ENCODE data around the gene EIF5A. TPM values are rescaled to one million over a fixed set of nuclear protein-coding genes. Genes with fewer than 3 reads are reported as not detected.

EIF5A gene
- total RNA-seq, 4 donors from 2014 or later: 203 to 261 (median 221) TPM

DNA sequence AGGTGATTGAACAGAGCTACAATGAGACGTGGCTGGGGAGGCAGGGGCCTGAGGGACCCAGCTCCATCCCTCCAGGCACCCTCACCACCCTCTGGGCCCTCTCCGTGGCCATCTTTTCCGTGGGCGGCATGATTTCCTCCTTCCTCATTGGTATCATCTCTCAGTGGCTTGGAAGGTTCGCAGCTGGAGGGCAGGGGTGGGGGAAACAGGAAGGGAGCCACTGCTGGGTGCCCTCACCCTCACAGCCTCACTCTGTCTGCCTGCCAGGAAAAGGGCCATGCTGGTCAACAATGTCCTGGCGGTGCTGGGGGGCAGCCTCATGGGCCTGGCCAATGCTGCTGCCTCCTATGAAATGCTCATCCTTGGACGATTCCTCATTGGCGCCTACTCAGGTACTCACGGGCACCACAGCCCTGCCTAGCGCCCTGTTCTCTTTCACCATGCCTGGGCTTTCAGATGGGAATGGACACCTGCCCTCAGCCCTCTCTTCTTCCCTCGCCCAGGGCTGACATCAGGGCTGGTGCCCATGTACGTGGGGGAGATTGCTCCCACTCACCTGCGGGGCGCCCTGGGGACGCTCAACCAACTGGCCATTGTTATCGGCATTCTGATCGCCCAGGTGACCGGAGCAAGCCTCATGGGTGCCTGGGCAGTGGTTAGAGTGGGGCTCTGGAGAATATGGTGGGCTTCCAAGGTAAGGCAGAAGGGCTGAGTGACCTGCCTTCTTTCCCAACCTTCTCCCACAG, 23.8 kb upstream of the EIF5A start:
- no peak overlapping the region for H3K4me3 ChIP-seq (ENCODE audit: low read depth, poor library complexity, severe bottlenecking)
- 81 to 87% methylated on average over 18 of the region's 18 CpGs for WGBS, 2 donors
- intact Hi-C loops (cut with DNase I; ENCODE audit: low total_unique reads): no loop called here
- no peak for DNase-seq (ENCODE audit: low spot score in 2 of 2)
- TF ChIP-seq POLR2A (IDR thresholded peaks at IDR 0.05) (no peak), CTCF (IDR thresholded peaks at IDR 0.05) (no peak)

- DNase-seq (ENCODE audit: low spot score in 2 of 2): no peak
- whole genome bisulfite sequencing, 2 donors: 91 to 95% methylated on average over 9 to 16 of the region's 16 CpGs
- no peak overlapping the region for H3K4me3 ChIP-seq (ENCODE audit: low read depth, poor library complexity, severe bottlenecking)
- intact Hi-C loops (cut with DNase I; ENCODE audit: low total_unique reads): no loop called here
- TF ChIP-seq CTCF (IDR thresholded peaks at IDR 0.05) (no peak), POLR2A (IDR thresholded peaks at IDR 0.05) (no peak)
These were observed 22.5 kb upstream of the EIF5A start for GRCh38 chr17:7284911-7285310.

DNA sequence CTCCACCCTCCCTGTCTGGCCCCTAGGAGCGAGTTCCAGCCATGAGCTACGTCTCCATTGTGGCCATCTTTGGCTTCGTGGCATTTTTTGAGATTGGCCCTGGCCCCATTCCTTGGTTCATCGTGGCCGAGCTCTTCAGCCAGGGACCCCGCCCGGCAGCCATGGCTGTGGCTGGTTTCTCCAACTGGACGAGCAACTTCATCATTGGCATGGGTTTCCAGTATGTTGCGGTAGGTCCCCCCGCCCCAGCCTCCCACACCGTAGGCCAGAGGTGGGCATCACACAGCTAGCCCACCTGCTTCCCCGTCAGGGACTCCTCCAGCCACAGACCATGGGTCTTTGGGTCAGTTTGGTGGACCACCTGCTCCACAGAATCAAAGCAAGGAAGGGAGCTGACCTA, 21.7 kb upstream of the EIF5A start:
- WGBS, 2 donors: 86 to 89% methylated on average over 12 of the region's 12 CpGs
- no peak for DNase-seq (ENCODE audit: low spot score in 2 of 2)
- TF ChIP-seq CTCF (IDR thresholded peaks at IDR 0.05) (no peak), POLR2A (IDR thresholded peaks at IDR 0.05) (no peak)
- intact Hi-C loops (cut with DNase I; ENCODE audit: low total_unique reads): no loop called here
- H3K4me3 ChIP-seq (ENCODE audit: low read depth, poor library complexity, severe bottlenecking): no peak overlapping the region

DNA sequence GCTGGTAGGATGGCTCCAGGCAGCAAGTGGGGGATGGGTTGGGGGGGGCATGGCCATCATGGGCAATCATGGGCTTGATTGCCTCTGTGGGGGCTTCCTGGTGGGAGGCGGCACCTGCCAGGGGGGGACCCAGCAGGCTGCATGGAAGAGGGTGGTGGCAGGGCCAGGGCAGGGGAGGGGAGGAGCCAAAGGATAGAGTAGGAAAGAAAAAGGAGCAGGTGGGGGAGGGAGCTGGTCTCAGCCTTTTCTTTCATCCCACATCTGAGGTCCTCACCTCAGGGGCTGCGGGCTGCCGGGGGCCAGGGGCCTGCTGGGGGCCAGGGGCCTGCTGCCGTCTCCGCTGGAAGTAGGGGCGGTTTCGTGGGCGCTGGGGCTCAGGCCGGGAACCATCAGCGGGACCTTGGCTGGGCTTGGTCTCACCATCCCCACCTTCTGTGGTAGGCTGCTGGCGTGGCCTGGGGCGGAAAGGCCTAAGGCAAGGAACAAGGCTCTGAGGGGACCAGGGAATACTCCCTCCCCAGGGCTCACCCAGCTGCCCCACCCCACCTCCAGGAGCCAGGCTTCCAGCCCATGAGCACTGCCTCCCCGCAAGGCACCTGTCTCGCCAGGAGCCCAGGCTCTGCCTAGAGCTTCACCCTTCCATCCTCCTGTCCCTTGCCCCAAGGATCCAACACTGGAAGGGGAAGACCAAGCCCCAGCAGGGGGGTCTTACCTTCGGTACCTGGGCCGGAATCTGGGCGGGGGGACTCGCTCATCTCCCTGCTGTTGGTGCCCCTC, 18.0 kb upstream of the EIF5A start:
- TF ChIP-seq CTCF (IDR thresholded peaks at IDR 0.05) (no peak), POLR2A (IDR thresholded peaks at IDR 0.05) (no peak)
- no peak for DNase-seq (ENCODE audit: low spot score in 2 of 2)
- intact Hi-C loops (cut with DNase I; ENCODE audit: low total_unique reads): no loop called here
- WGBS, 2 donors: 73 to 84% methylated on average over 14 to 16 of the region's 18 CpGs
- H3K4me3 ChIP-seq (ENCODE audit: low read depth, poor library complexity, severe bottlenecking): no peak overlapping the region

- intact Hi-C loops (cut with DNase I; ENCODE audit: low total_unique reads): no loop called here
- TF ChIP-seq CTCF (IDR thresholded peaks at IDR 0.05) (no peak), POLR2A (IDR thresholded peaks at IDR 0.05) (no peak)
- 93 to 94% methylated on average over 19 of the region's 19 CpGs for WGBS, 2 donors
- H3K4me3 ChIP-seq (ENCODE audit: low read depth, poor library complexity, severe bottlenecking): no peak overlapping the region
- DNase-seq (ENCODE audit: low spot score in 2 of 2): no peak
These were observed 17.3 kb upstream of the EIF5A start for GRCh38 chr17:7290166-7290565.
